AG04449 (cell line): ENCODE results near the gene TMEM242.
A peak's percentile ranks its signal among the peaks of the same experiment; 100 is the strongest.

Experiments used
- CTCF ChIA-PET: fragments of 350-600 bp; formaldehyde crosslinking; extraction: SDS; loops from one replicate; lab custom pipeline; 2021; ENCODE audit warnings: antibody characterized with exemption; lab: Yijun Ruan, JAX
- POLR2A ChIA-PET: fragments of 400-600, 350-600 bp; formaldehyde crosslinking; extraction: SDS; loops from one replicate; lab custom pipeline; 2020; ENCODE audit warnings: antibody characterized with exemption, inconsistent platforms; lab: Yijun Ruan, JAX
- DNase-seq: peaks from one replicate; pipeline ENCODE4 v3.0.0-alpha.2; 2010; ENCODE audit warnings: low read depth, low spot score
- H3K4me3 ChIP-seq: 2 replicates; pipeline ENCODE4 v1.5.1; 2011; ENCODE audit warnings: low read depth, mild to moderate bottlenecking, control low read depth, low read length
- CTCF ChIP-seq: IDR thresholded peaks from one replicate; pipeline ENCODE4 v1.5.1; 2011; ENCODE audit warnings: mild to moderate bottlenecking, moderate library complexity, low read length, control low read depth, inconsistent platforms; ENCODE audit not compliant: insufficient read depth; ENCODE audit errors: missing control alignments

The TMEM242 gene

DNA sequence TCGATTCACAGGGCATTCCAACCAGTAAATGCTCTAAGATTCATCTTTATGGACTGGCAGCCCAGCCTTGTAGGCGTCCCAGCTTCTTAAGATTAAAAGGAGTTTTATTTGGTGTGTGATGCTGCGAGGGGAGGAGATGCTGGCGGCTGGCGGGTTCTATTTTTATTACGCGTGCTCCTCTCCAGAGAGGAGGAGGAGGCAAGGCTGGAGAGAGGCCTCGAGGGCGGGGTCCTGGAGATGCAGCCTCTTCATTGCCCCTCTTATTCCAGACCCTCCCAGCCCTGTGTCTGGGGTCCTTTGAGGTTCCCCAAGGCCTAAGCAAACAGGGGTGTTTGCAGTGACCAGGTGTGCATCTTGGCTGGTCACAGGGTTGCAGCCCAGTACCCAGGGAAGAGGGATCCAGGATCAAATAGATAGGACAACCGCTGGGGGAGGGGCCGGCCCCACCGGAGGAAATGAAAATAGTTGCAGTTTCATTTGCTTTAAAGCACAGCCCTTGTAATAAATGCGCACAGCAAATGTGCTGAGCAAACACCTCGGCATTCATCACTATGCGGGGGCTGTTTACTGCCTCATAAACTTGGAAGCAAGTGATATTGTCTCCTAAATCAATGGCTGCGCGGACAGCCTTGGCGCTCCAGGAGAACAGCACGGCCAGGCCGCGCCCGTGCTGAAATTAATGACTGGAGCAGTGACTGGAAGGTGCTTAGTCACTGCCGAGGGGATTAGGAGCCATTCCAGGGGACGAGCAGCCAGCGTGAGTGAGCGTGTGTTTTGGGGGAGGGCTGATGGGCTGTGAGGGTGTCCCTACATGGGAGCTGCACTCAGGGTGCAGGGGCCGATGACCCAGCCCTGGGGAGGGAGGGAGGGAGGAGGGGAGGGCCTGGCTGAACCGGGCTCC is 83.0 kb downstream of the TMEM242 start:
- H3K4me3 ChIP-seq = peak overlapping the region; percentile 23
- POLR2A ChIA-PET = no interaction called here
- CTCF ChIA-PET = interaction anchor here (0.7 kb wide), 1 partner anchor 14 kb away, joined by 3 read pairs; no protein-coding TSS in a partner anchor

GRCh38 chr6:157239671-157240058 is 83.7 kb downstream of the TMEM242 start:
- TF ChIP-seq CTCF = no peak
- no peak overlapping the region for H3K4me3 ChIP-seq
- DNase-seq = no peak
- POLR2A ChIA-PET = no interaction called here
- CTCF ChIA-PET = interaction anchor here (0.7 to 1.5 kb wide), 2 partner anchors 13 to 35 kb away, joined by 3 to 5 read pairs; no protein-coding TSS in a partner anchor

More for the DNA sequence above, 83.0 kb downstream of the TMEM242 start:
- no peak for DNase-seq
- no peak for TF ChIP-seq CTCF
